PC-3 (cell line): ENCODE results near the gene NSL1. TPM values are rescaled to one million over a fixed set of nuclear protein-coding genes. Genes with fewer than 3 reads are reported as not detected.

Experiments used
- ATAC-seq: fragments of 200-7000 bp; cut with Tn5 transposase; 2 replicates; pipeline ENCODE4 v1.9.1; 2020; ENCODE audit warnings: mild to moderate bottlenecking, moderate library complexity
- BruUV-seq: library from RNA; stranded (reverse); fragments of 400-500 nt; replicated peaks from 2 replicates; lab custom pipeline; 2021; lab: Mats Ljungman, UMichigan
- CTCF ChIA-PET: fragments of 300-600 bp; sonication (Branson Sonifier 250); formaldehyde crosslinking; loops from one replicate; lab custom pipeline; 2022; ENCODE audit warnings: antibody characterized with exemption; lab: Charles Lee
- POLR2A ChIA-PET: fragments of 300-600 bp; sonication (Branson Sonifier 250); formaldehyde crosslinking; loops from one replicate; lab custom pipeline; 2022; ENCODE audit warnings: antibody characterized with exemption; ENCODE audit not compliant: unreplicated experiment; lab: Charles Lee
- DNase-seq: peaks from one replicate; pipeline ENCODE4 v3.0.0-alpha.2; 2015
- H2AFZ ChIP-seq: fragments of 300-600 bp; sonication (generic); 2 replicates; pipeline ENCODE4 v1.6.0; 2016; ENCODE audit warnings: antibody characterized with exemption, low read length
- H3F3A ChIP-seq: fragments of 300-600 bp; sonication (generic); one replicate; pipeline ENCODE4 v1.6.0; 2017; ENCODE audit warnings: antibody characterized with exemption, low read length, control low read depth, mild to moderate bottlenecking; ENCODE audit not compliant: unreplicated experiment
- H3K27ac ChIP-seq: fragments of 300-600 bp; sonication (generic); 2 replicates; pipeline ENCODE4 v1.5.1; 2016; ENCODE audit warnings: mild to moderate bottlenecking, low read length
- H3K27me3 ChIP-seq: fragments of 300-600 bp; sonication (generic); 2 replicates; pipeline ENCODE4 v1.6.1; 2016; ENCODE audit warnings: low read length, mixed read lengths
- H3K36me3 ChIP-seq: fragments of 300-600 bp; sonication (generic); 2 replicates; pipeline ENCODE4 v1.6.1; 2016; ENCODE audit warnings: low read depth, mixed run types, low read length, mixed read lengths
- H3K4me1 ChIP-seq: fragments of 300-600 bp; sonication (generic); 2 replicates; pipeline ENCODE4 v1.5.1; 2016; ENCODE audit warnings: low read length; ENCODE audit not compliant: insufficient read depth
- H3K4me2 ChIP-seq: fragments of 300-600 bp; sonication (generic); 2 replicates; pipeline ENCODE4 v1.6.0; 2016; ENCODE audit warnings: low read length
- H3K4me3 ChIP-seq: fragments of 300-600 bp; sonication (generic); 2 replicates; pipeline ENCODE4 v1.5.1; 2016; ENCODE audit warnings: mild to moderate bottlenecking, low read length, mixed read lengths
- H3K79me2 ChIP-seq: fragments of 300-600 bp; sonication (generic); 2 replicates; pipeline ENCODE4 v1.6.1; 2017; ENCODE audit warnings: low read length, mixed read lengths
- H3K9ac ChIP-seq: fragments of 300-600 bp; sonication (generic); 2 replicates; pipeline ENCODE4 v1.6.0; 2016; ENCODE audit warnings: mild to moderate bottlenecking, low read length
- H3K9me2 ChIP-seq: fragments of 300-600 bp; sonication (generic); replicated peaks from 2 replicates; pipeline ENCODE4 v1.6.1; 2016; ENCODE audit warnings: mixed run types, low read length, mixed read lengths
- H3K9me3 ChIP-seq: fragments of 300-600 bp; sonication (generic); 2 replicates; pipeline ENCODE4 v1.6.1; 2016; ENCODE audit warnings: low read length, mixed read lengths
- H4K20me1 ChIP-seq: fragments of 300-600 bp; sonication (generic); 2 replicates; pipeline ENCODE4 v1.6.1; 2016; ENCODE audit warnings: low read length, mixed read lengths
- CTCF ChIP-seq: fragments of 300-600 bp; sonication (generic); conservative IDR thresholded peaks from 2 replicates; pipeline ENCODE4 v1.5.1; 2017; ENCODE audit warnings: antibody characterized with exemption, low read depth, mild to moderate bottlenecking, low read length
- EZH2 ChIP-seq: fragments of 300-600 bp; sonication (generic); IDR thresholded peaks from one replicate; pipeline ENCODE4 v1.6.1; 2017; ENCODE audit warnings: antibody characterized with exemption, mild to moderate bottlenecking, low read length; ENCODE audit not compliant: unreplicated experiment
- EZH2phosphoT487 ChIP-seq: fragments of 300-600 bp; sonication (generic); IDR thresholded peaks from 2 replicates; pipeline ENCODE4 v1.6.1; 2018; ENCODE audit warnings: mild to moderate bottlenecking, antibody characterized with exemption, low read length, borderline replicate concordance
- intact Hi-C: fragments of 100-400 bp; cut with micrococcal nuclease; formaldehyde crosslinking; loops from 2 replicates; pipeline ENCODE4 v1.9.0; 2023
- total RNA-seq: library from RNA; depleted of rRNA; stranded (reverse); fragments of >200 nt; gene quantifications from 2 replicates; pipeline ENCODE4 v1.2.3, GENCODE V29; 2014

The NSL1 gene
- total RNA-seq, 1 experiment from 2014 or later, result 56.1 TPM

- ChIA-PET CTCF (no interaction called here), POLR2A (no interaction called here)
- no peak overlapping the region for H3K4me2 ChIP-seq
Observed at GRCh38 chr1:212680680-212681389, 110.7 kb downstream of the NSL1 start.

GRCh38 chr1:212678456-212679410, 112.8 kb downstream of the NSL1 start:
- Histone ChIP-seq H3K4me3 (no peak overlapping the region), H3K79me2 (no peaks in the 10 kb centered on the region), H2AFZ (no peak overlapping the region), H4K20me1 (no peaks in the 10 kb centered on the region), H3K27me3 (peaks cover under 1% of the 10 kb centered on the region; the same call in 1 of the 2 replicates), H3K36me3 (no peaks in the 10 kb centered on the region), H3K4me1 (no peaks in the 10 kb centered on the region), H3K9me3 (no peaks in the 10 kb centered on the region), H3K27ac (no peak overlapping the region), H3F3A (no peaks in the 10 kb centered on the region), H3K9me2 (no peaks in the 10 kb centered on the region), H3K4me2 (no peak overlapping the region), H3K9ac (no peak overlapping the region)
- BruUV-seq, result no TSS peak
- ATAC-seq, result no peak
- CTCF ChIA-PET, result no interaction called here
- DNase-seq, result no peak
- POLR2A ChIA-PET, result interaction anchor here (0.6 kb wide), 1 partner anchor 169 kb away, joined by 11 read pairs; no protein-coding TSS in a partner anchor
- no peak for TF ChIP-seq EZH2
- intact Hi-C loops, result no loop called here

More at GRCh38 chr1:212680680-212681389, 110.7 kb downstream of the NSL1 start:
- no peak overlapping the region for H3K27ac ChIP-seq
- no peak overlapping the region for H3K9ac ChIP-seq
- no peaks in the 10 kb centered on the region for H3F3A ChIP-seq
- DNase-seq (no peak), ATAC-seq (no peak; the same call in 1 of the 2 replicates)
- intact Hi-C loops, result no loop called here
- H3K9me2 ChIP-seq, result no peaks in the 10 kb centered on the region
- no peak overlapping the region for H2AFZ ChIP-seq
- H3K9me3 ChIP-seq, result no peaks in the 10 kb centered on the region
- no peaks in the 10 kb centered on the region for H4K20me1 ChIP-seq
- no peaks in the 10 kb centered on the region for H3K36me3 ChIP-seq
- H3K79me2 ChIP-seq, result no peaks in the 10 kb centered on the region
- TF ChIP-seq CTCF (no peak), EZH2 (no peak), EZH2phosphoT487 (no peak)
- no peaks in the 10 kb centered on the region for H3K4me1 ChIP-seq
- no TSS peak for BruUV-seq
- H3K4me3 ChIP-seq, result no peak overlapping the region
- H3K27me3 ChIP-seq, result peaks cover 11% of the 10 kb centered on the region; the same call in 1 of the 2 replicates

GRCh38 chr1:212677573-212677972, 114.0 kb downstream of the NSL1 start:
- H2AFZ ChIP-seq, result no peak overlapping the region
- H3K9me2 ChIP-seq, result no peaks in the 10 kb centered on the region
- no peaks in the 10 kb centered on the region for H3K9me3 ChIP-seq
- no peak overlapping the region for H3K4me3 ChIP-seq
- TF ChIP-seq EZH2 (no peak), CTCF (no peak), EZH2phosphoT487 (no peak)
- no peaks in the 10 kb centered on the region for H3F3A ChIP-seq
- no peaks in the 10 kb centered on the region for H3K27me3 ChIP-seq
- DNase-seq (no peak), ATAC-seq (no peak)
- H3K9ac ChIP-seq, result no peak overlapping the region
- H3K4me2 ChIP-seq, result no peak overlapping the region
- H3K36me3 ChIP-seq, result no peaks in the 10 kb centered on the region
- CTCF ChIA-PET, result no interaction called here
- no peaks in the 10 kb centered on the region for H3K79me2 ChIP-seq
- POLR2A ChIA-PET, result no interaction called here
- BruUV-seq, result no TSS peak
- H3K27ac ChIP-seq, result no peak overlapping the region
- no peaks in the 10 kb centered on the region for H4K20me1 ChIP-seq
- no peaks in the 10 kb centered on the region for H3K4me1 ChIP-seq
- intact Hi-C loops, result no loop called here
